HEK293 (cell line): ENCODE results near the gene ANP32A.

Experiments used
- GFI1B ChIP-seq: fragments of 450-650 bp; formaldehyde crosslinking; IDR thresholded peaks from 2 replicates; pipeline ENCODE4 v1.5.1; 2016; ENCODE audit warnings: missing biosample characterization, missing genetic modification characterization
- YY1 ChIP-seq: fragments of 450-650 bp; formaldehyde crosslinking; IDR thresholded peaks from 2 replicates; pipeline ENCODE4 v1.5.1; 2018; ENCODE audit warnings: missing biosample characterization, missing genetic modification characterization
- ZNF138 ChIP-seq: fragments of 450-650 bp; formaldehyde crosslinking; IDR thresholded peaks from 2 replicates; pipeline ENCODE4 v1.5.1; 2016; ENCODE audit warnings: missing biosample characterization, missing genetic modification characterization, borderline replicate concordance
- ZNF16 ChIP-seq: fragments of 450-650 bp; formaldehyde crosslinking; IDR thresholded peaks from 2 replicates; pipeline ENCODE4 v1.5.1; 2016; ENCODE audit warnings: low read depth, missing biosample characterization, missing genetic modification characterization
- ZNF23 ChIP-seq: fragments of 450-650 bp; formaldehyde crosslinking; IDR thresholded peaks from 2 replicates; pipeline ENCODE4 v1.5.1; 2016; ENCODE audit warnings: missing biosample characterization, missing genetic modification characterization, borderline replicate concordance
- ZNF571 ChIP-seq: fragments of 450-650 bp; formaldehyde crosslinking; IDR thresholded peaks from 2 replicates; pipeline ENCODE4 v1.5.0; 2017; ENCODE audit warnings: missing biosample characterization, missing genetic modification characterization
- ZNF707 ChIP-seq: fragments of 450-650 bp; formaldehyde crosslinking; IDR thresholded peaks from 2 replicates; pipeline ENCODE4 v1.5.1; 2016; ENCODE audit warnings: missing biosample characterization, missing genetic modification characterization

DNA sequence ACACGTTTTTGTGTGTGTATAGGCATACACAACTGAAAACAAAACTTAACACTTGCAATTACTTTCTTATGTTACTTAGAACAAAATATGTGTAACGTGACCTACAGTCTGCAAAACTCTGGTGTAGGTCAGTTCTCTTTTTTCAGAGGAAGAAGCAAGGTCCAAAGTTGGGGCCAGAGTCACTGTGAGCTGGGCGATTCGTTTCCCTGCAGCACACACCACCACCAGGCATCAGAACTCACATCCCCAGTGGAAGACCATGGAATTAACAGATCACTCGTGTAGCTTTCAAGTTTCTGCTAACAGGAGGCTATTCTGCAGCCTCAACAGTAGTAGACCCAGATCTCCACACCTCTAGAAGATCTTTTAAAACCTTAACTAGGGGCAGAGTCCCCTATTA, 25.8 kb downstream of the ANP32A start:
- TF ChIP-seq ZNF571 (tag by site-specific recombination) (no peak), YY1 (tag by site-specific recombination) (no peak), ZNF16 (tag by site-specific recombination) (no peak), ZNF707 (tag by site-specific recombination) (no peak), GFI1B (tag by site-specific recombination) (no peak), ZNF138 (tag by site-specific recombination) (no peak), ZNF23 (tag by site-specific recombination) (no peak)
